Effector memory CD4-positive, alpha-beta T cell (primary cell): ENCODE measurements around the gene TMCO2.

Source experiments
- DNase-seq, 3 donors: peaks; one replicate each; pipeline ENCODE4 v3.0.0-alpha.2; 2020
- H3K27ac ChIP-seq: 2 replicates; pipeline ENCODE4 v1.7.0; 2013; ENCODE audit warnings: mild to moderate bottlenecking, low read length, moderate library complexity; ENCODE audit not compliant: insufficient read depth, poor library complexity, severe bottlenecking
- H3K27me3 ChIP-seq: replicated peaks from 2 replicates; pipeline ENCODE4 v1.7.0; 2013; ENCODE audit warnings: mild to moderate bottlenecking, low read length; ENCODE audit not compliant: insufficient read depth, control insufficient read depth, poor library complexity, severe bottlenecking
- H3K36me3 ChIP-seq: 2 replicates; pipeline ENCODE4 v1.7.0; 2013; ENCODE audit warnings: mild to moderate bottlenecking, low read length, moderate library complexity; ENCODE audit not compliant: control insufficient read depth, insufficient read depth
- H3K4me1 ChIP-seq: 2 replicates; pipeline ENCODE4 v1.7.0; 2013; ENCODE audit warnings: low read length, mild to moderate bottlenecking; ENCODE audit not compliant: control insufficient read depth, insufficient read depth, poor library complexity, severe bottlenecking
- H3K4me3 ChIP-seq: 2 replicates; pipeline ENCODE4 v1.7.0; 2013; ENCODE audit warnings: low read length, low read depth, mild to moderate bottlenecking; ENCODE audit not compliant: insufficient read depth, poor library complexity, severe bottlenecking
- H3K9me3 ChIP-seq: 2 replicates; pipeline ENCODE4 v1.7.0; 2013; ENCODE audit warnings: mild to moderate bottlenecking, low read length, moderate library complexity; ENCODE audit not compliant: control insufficient read depth

TMCO2 gene

GRCh38 chr1:40270152-40270834, 22.6 kb downstream of the TMCO2 start:
- no peaks in the 10 kb centered on the region for H3K9me3 ChIP-seq
- H3K4me3 ChIP-seq: no peak overlapping the region
- H3K27me3 ChIP-seq: no peaks in the 10 kb centered on the region
- DNase-seq: no peak
- no peaks in the 10 kb centered on the region for H3K4me1 ChIP-seq
- H3K27ac ChIP-seq: no peak overlapping the region
- H3K36me3 ChIP-seq: peaks cover 69% of the 10 kb centered on the region

- DNase-seq: no peak
- Histone ChIP-seq H3K9me3 (no peaks in the 10 kb centered on the region), H3K4me3 (no peak overlapping the region), H3K27me3 (no peaks in the 10 kb centered on the region), H3K36me3 (peaks cover 59% of the 10 kb centered on the region), H3K27ac (no peak overlapping the region), H3K4me1 (no peaks in the 10 kb centered on the region)
Measured at GRCh38 chr1:40272653-40273213, 25.0 kb downstream of the TMCO2 start.

GRCh38 chr1:40273547-40274166, 25.9 kb downstream of the TMCO2 start:
- Histone ChIP-seq H3K4me3 (no peak overlapping the region), H3K36me3 (peaks cover 51% of the 10 kb centered on the region), H3K27me3 (no peaks in the 10 kb centered on the region), H3K27ac (no peak overlapping the region), H3K4me1 (no peaks in the 10 kb centered on the region), H3K9me3 (no peaks in the 10 kb centered on the region)
- no peak for DNase-seq

GRCh38 chr1:40274331-40274730, 26.6 kb downstream of the TMCO2 start:
- no peak for DNase-seq
- no peaks in the 10 kb centered on the region for H3K9me3 ChIP-seq
- H3K4me3 ChIP-seq: no peak overlapping the region
- H3K36me3 ChIP-seq: peaks cover 47% of the 10 kb centered on the region
- H3K4me1 ChIP-seq: no peaks in the 10 kb centered on the region
- H3K27ac ChIP-seq: no peak overlapping the region
- H3K27me3 ChIP-seq: no peaks in the 10 kb centered on the region

- no peak overlapping the region for H3K4me3 ChIP-seq
- H3K4me1 ChIP-seq: no peaks in the 10 kb centered on the region
- H3K27ac ChIP-seq: no peak overlapping the region
- no peak for DNase-seq
- no peaks in the 10 kb centered on the region for H3K27me3 ChIP-seq
- H3K9me3 ChIP-seq: no peaks in the 10 kb centered on the region
- H3K36me3 ChIP-seq: peaks cover 35% of the 10 kb centered on the region
Measured at GRCh38 chr1:40276122-40276521, 28.4 kb downstream of the TMCO2 start.

- H3K9me3 ChIP-seq: no peaks in the 10 kb centered on the region
- H3K36me3 ChIP-seq: peaks cover 20% of the 10 kb centered on the region
- no peaks in the 10 kb centered on the region for H3K4me1 ChIP-seq
- no peak overlapping the region for H3K27ac ChIP-seq
- no peaks in the 10 kb centered on the region for H3K27me3 ChIP-seq
- no peak overlapping the region for H3K4me3 ChIP-seq
- DNase-seq: no peak
Measured at GRCh38 chr1:40281853-40282252, 34.1 kb downstream of the TMCO2 start.

- DNase-seq: no peak
- H3K27ac ChIP-seq: no peak overlapping the region
- H3K9me3 ChIP-seq: no peaks in the 10 kb centered on the region
- H3K36me3 ChIP-seq: peaks cover 27% of the 10 kb centered on the region
- no peaks in the 10 kb centered on the region for H3K27me3 ChIP-seq
- no peak overlapping the region for H3K4me3 ChIP-seq
- no peaks in the 10 kb centered on the region for H3K4me1 ChIP-seq
Measured at GRCh38 chr1:40291293-40291692, 43.6 kb downstream of the TMCO2 start.

GRCh38 chr1:40299366-40300248, 51.9 kb downstream of the TMCO2 start:
- Histone ChIP-seq H3K9me3 (no peaks in the 10 kb centered on the region), H3K27ac (no peak overlapping the region), H3K4me1 (no peaks in the 10 kb centered on the region), H3K36me3 (no peaks in the 10 kb centered on the region), H3K27me3 (no peaks in the 10 kb centered on the region), H3K4me3 (no peak overlapping the region)
- DNase-seq: no peak

- H3K27ac ChIP-seq: no peak overlapping the region
- H3K4me3 ChIP-seq: no peak overlapping the region
- no peaks in the 10 kb centered on the region for H3K27me3 ChIP-seq
- no peaks in the 10 kb centered on the region for H3K36me3 ChIP-seq
- DNase-seq: no peak
- no peaks in the 10 kb centered on the region for H3K9me3 ChIP-seq
- no peaks in the 10 kb centered on the region for H3K4me1 ChIP-seq
Measured at GRCh38 chr1:40300249-40300567, 52.5 kb downstream of the TMCO2 start.

GRCh38 chr1:40300651-40301050, 52.9 kb downstream of the TMCO2 start:
- no peaks in the 10 kb centered on the region for H3K4me1 ChIP-seq
- H3K27ac ChIP-seq: no peak overlapping the region
- H3K27me3 ChIP-seq: no peaks in the 10 kb centered on the region
- DNase-seq: no peak
- H3K36me3 ChIP-seq: no peaks in the 10 kb centered on the region
- no peaks in the 10 kb centered on the region for H3K9me3 ChIP-seq
- no peak overlapping the region for H3K4me3 ChIP-seq
